GM21576 (cell line): Measurements from ENCODE around the gene TAF1A.

Experiments
- ATAC-seq: cut with Tn5 transposase; IDR thresholded peaks from one replicate; pipeline ENCODE4 v1.9.1; 2021; ENCODE audit warnings: mild to moderate bottlenecking, moderate library complexity; ENCODE audit not compliant: unreplicated experiment

Gene TAF1A

GRCh38 chr1:222539951-222540597 lies 49.7 kb downstream of the TAF1A start:
- no peak for ATAC-seq

DNA sequence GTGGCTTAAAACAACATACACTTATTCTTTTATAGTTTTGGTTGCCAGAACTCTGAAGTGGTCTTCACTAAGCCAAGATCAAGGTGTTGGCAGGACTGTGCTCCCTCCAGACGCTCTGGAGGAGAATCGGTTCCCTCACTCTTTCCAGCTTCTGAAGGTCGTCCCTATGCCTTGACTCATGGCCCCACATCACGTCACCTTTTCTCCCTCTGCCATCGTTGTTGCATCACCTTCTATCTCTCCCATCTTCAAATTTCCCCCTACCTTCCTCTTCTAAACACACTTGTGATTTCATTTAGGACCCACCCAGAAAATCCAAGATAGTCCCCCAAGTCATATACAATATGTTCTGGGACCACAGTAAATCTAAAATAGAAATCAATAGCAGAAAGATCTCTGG lies 54.3 kb downstream of the TAF1A start:
- no peak for ATAC-seq

DNA sequence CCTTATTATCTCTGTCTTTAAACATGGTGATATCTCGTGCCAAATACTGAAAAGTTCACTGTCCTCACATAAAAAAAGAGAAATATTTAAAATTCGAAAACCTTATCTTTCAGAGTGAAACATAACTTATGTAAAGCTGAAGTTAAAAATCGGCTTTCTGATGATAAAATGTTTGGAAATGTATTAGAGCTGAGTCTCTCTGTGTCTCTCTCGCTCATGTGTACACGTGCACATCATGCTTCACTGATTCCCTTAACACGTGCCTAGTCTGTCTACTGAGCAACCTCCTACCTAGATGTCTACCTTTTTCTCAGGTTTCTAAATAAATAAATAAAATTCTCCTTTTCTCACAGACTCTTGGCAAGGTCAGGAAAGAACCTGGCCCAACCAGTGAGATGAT lies 58.9 kb downstream of the TAF1A start:
- ATAC-seq = no peak

GRCh38 chr1:222529916-222530315 lies 59.8 kb downstream of the TAF1A start:
- ATAC-seq = no peak

- no peak for ATAC-seq
Observed at GRCh38 chr1:222529181-222529580, 60.6 kb downstream of the TAF1A start.

GRCh38 chr1:222525951-222526350 lies 63.8 kb downstream of the TAF1A start:
- no peak for ATAC-seq

DNA sequence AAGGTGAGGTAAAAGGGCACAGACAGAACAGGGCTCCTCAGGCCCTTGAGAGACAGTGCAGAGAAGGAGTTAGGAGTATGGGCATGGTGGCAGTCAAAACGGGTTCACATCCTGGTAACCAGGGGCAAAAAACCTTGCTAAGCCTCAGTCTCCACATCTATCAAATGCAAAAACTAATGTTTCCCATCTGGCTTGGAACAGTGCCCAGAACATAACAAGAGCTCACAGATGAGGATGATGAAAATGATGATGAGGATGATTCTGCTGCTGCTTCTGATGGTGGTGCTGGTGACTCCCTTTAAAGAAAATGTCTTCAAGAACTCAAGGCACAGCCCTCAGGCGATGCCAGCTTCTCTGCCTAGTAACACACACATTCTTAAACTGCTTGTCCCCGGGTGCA lies 65.9 kb downstream of the TAF1A start:
- no peak for ATAC-seq

- no peak for ATAC-seq
Observed at GRCh38 chr1:222522105-222522915, 67.4 kb downstream of the TAF1A start.

DNA sequence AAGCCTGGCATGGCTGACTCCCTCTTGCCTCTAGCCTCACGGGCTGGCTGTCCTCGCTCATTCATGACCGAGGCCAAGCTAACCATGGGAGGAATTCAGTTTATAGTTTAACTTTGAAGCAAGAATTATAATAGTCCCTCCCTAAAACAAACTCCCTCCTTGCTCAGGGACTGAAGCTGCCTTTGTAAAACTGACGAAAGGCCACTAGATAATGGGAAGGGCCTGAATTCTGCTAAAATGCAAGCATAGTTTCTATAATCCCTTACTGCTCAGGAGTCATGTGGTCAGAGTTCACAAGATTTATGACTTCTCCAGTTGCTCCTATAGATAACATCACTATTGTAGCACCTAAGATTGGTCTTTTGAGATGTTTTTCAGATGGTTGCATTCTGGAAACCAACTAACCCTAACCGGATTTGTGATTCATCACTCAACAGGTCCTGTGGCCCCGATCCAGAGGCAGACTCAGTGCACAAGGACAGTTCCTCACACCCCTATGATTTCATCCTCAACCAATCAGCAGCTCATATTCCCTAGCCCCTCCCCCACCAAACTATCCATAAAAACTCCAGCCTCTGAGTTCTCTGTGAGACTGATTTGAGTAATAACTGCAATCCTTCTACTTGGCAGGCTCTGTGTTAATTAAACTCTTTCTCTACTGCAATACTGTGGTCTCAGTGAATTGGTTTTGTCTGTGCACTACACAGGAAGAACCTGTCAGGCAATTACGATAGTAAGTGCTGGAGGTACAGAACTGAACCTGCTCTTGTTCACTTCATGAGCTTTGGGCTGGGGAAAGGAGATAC lies 68.2 kb downstream of the TAF1A start:
- no peak for ATAC-seq
